GM21786 (cell line): ENCODE results near the gene UBE2M.
"Not testable (repeated sequence)": the region's sequence is repeated elsewhere in the genome, so short reads cannot be mapped to it uniquely, and the experiment has no call there.

Source experiments
- ATAC-seq: cut with Tn5 transposase; IDR thresholded peaks from one replicate; pipeline ENCODE4 v1.9.1; 2021; ENCODE audit not compliant: unreplicated experiment

Gene UBE2M

DNA sequence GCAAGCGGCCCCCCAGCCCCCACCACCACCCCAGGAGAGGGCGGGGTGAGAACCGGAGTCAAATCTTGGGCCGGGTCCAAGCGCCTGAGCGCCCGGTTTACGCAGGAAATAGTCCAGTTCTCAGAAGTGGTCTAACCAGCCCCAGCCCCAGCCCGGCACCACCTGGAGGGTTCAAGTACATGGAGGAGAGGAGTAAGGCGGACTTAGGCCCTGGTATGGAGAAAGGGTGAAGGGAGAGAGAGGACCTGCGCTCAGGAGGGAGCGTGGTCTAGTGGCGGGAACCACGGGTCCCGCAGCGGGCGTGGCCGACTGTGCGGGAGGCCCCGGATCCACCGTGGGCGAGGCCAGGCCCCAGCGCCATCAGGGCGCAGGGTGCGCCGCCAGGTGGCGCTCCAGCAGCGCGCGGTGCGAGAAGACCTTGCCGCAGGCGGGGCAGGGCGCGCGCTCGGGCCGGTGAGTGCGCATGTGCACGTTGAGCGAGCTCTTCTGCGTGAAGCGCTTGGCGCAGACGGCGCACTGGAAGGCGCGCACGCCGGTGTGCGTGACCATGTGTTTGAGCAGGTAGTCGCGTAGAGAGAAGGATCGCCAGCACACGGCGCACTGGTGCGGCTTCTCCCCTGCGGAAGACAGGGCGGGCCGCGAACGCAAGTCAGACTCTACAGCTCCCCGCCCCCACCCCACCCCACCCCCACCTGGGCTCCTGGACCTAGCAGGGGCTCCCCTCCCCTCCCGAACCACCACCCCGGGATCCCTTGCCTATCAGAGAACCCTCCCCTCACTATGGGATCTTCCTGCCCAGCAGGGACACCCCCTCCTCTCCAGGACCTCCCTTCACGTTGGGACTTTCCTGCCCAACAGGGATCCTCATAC, 44.5 kb downstream of the UBE2M start:
- peak; percentile 71 for ATAC-seq

GRCh38 chr19:58513213-58513693, 45.2 kb downstream of the UBE2M start:
- no peak for ATAC-seq

DNA sequence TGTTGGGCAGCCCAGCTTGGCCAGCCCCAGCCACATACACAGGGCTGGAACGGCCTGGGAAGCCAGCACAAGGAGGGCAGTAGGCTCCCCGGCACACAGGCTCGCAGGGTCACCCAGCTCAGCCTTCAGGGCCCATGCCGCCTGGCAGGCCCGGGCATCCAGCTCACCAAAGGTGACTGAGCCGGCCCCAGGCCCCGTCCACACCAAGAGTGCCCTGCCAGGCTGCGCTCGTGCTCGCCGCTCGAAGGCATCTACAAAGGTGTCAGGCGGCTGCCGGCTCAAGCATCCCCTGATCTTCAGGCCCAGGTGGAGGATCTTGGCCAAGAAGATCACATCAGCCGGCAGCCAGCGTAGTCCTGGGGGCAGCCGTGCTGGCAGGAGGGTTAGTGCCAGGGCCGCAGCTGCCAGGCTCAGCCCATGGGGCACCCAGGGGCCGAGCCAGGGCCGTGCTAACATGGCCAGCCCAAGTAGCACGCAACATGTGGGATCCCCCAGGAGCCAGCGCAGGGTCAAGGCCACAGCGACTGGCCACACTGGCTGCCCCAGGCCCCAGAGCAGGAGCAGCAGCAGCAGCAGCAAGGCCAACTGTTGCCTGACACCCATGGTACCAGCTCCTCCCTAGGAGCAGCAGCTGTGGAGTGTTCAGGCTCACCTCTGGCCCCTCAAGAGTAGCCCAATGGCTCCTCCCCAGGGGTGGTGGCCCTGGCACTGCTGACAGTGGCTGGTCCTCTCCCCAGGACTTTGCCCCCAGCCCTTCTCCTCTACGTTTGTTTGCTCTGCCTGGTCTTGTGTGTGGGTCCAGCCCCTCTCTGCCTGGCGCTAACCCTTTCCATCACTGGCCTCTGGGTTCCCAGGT, 46.8 kb downstream of the UBE2M start, which contains the start of gene SLC27A5:
SLC27A5 (minus strand) TSS at position 640 of the 856 bp plus-strand sequence; CDS start at position 603, 37 bp downstream.
- no peak for ATAC-seq

DNA sequence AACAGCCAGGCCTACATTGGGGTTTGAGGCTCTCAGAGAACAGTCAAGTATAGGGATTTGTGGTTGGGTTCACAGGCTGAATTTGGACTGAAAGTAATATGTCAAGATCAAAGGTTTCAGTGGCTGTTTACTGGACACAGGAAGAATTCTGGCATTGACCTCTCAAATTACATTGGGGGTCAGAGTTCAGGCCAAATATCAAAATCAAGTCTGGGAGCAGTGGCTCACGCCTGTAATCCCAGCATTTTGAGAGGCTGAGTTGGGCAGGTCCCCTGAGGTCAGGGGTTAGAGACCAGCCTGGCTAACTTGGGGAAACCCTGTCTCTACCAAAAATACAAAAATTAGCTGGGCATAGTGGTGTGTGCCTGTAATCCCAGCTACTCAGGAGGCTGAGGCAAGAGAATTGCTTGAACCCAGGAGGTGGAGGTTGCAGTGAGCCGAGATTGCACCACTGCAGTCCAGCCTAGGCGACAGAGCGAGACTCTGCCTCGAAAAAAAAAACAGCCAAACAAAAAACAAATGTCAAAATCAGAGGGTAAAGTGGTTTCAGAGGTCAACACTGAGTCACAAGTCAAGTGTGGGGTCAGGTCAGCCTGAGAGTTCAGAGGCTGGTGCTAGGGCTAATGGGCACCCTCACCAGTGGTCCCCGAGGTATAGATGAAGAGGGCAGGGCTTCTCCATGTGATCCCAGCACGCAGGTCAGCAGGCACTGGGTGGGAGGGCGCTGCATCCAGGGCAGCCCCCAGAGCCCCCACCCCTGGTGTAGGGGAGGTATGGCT, 48.1 kb downstream of the UBE2M start:
- ATAC-seq: no peak

- ATAC-seq: no peak
Measured at GRCh38 chr19:58509731-58510083, 48.7 kb downstream of the UBE2M start.

- not testable (repeated sequence) for ATAC-seq
Measured at GRCh38 chr19:58507602-58508223, 50.7 kb downstream of the UBE2M start.
